ENCODE measurements around the gene MDFI. TPM values are rescaled to one million over a fixed set of nuclear protein-coding genes. Genes with fewer than 3 reads are reported as not detected.

Gene MDFI
- total RNA-seq, 1 experiment from 2014 or later = 86.2 TPM

DNA sequence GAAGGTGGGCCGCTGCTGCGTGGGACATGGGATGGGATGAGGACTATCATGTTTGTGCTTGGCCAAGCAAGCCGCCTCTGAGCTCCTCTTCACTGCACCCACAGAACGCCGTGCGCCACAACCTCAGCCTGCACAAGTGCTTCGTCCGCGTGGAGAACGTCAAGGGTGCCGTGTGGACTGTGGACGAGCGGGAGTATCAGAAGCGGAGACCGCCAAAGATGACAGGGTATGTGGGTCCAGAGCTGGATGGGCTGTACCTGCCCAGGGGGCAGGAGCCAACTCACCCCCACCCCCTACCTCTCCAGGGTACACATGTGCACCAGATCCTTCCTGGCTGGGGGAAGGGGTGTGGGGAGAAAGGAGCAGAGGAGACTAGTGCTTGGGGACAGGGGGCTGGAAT lies 43.5 kb upstream of the MDFI start (continued):
- TF ChIP-seq CBFB (CRISPR knock-in tag; IDR thresholded peaks at IDR 0.05; ENCODE audit: low read depth) (no peak), ZNF396 (CRISPR knock-in tag; IDR thresholded peaks at IDR 0.05; ENCODE audit: borderline replicate concordance) (no peak), ZNF263 (CRISPR knock-in tag; IDR thresholded peaks at IDR 0.05; ENCODE audit: low read depth) (no peak), TP53 (CRISPR knock-in tag; IDR thresholded peaks at IDR 0.05) (no peak), FOXP1 (CRISPR knock-in tag; IDR thresholded peaks at IDR 0.05; ENCODE audit: borderline replicate concordance) (no peak), ZNF121 (CRISPR knock-in tag; IDR thresholded peaks at IDR 0.05) (no peak)
- TF ChIP-seq, protein P1, sequence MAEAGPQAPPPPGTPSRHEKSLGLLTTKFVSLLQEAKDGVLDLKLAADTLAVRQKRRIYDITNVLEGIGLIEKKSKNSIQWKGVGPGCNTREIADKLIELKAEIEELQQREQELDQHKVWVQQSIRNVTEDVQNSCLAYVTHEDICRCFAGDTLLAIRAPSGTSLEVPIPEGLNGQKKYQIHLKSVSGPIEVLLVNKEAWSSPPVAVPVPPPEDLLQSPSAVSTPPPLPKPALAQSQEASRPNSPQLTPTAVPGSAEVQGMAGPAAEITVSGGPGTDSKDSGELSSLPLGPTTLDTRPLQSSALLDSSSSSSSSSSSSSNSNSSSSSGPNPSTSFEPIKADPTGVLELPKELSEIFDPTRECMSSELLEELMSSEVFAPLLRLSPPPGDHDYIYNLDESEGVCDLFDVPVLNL (CRISPR knock-in tag; IDR thresholded peaks at IDR 0.05; ENCODE audit: borderline replicate concordance, low read depth) = no peak
- TF ChIP-seq, protein P2, sequence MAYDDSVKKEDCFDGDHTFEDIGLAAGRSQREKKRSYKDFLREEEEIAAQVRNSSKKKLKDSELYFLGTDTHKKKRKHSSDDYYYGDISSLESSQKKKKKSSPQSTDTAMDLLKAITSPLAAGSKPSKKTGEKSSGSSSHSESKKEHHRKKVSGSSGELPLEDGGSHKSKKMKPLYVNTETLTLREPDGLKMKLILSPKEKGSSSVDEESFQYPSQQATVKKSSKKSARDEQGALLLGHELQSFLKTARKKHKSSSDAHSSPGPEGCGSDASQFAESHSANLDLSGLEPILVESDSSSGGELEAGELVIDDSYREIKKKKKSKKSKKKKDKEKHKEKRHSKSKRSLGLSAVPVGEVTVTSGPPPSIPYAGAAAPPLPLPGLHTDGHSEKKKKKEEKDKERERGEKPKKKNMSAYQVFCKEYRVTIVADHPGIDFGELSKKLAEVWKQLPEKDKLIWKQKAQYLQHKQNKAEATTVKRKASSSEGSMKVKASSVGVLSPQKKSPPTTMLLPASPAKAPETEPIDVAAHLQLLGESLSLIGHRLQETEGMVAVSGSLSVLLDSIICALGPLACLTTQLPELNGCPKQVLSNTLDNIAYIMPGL (CRISPR knock-in tag; IDR thresholded peaks at IDR 0.05) = no peak
- TF ChIP-seq, protein P3, sequence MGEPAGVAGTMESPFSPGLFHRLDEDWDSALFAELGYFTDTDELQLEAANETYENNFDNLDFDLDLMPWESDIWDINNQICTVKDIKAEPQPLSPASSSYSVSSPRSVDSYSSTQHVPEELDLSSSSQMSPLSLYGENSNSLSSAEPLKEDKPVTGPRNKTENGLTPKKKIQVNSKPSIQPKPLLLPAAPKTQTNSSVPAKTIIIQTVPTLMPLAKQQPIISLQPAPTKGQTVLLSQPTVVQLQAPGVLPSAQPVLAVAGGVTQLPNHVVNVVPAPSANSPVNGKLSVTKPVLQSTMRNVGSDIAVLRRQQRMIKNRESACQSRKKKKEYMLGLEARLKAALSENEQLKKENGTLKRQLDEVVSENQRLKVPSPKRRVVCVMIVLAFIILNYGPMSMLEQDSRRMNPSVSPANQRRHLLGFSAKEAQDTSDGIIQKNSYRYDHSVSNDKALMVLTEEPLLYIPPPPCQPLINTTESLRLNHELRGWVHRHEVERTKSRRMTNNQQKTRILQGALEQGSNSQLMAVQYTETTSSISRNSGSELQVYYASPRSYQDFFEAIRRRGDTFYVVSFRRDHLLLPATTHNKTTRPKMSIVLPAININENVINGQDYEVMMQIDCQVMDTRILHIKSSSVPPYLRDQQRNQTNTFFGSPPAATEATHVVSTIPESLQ (CRISPR knock-in tag; IDR thresholded peaks at IDR 0.05) = no peak

DNA sequence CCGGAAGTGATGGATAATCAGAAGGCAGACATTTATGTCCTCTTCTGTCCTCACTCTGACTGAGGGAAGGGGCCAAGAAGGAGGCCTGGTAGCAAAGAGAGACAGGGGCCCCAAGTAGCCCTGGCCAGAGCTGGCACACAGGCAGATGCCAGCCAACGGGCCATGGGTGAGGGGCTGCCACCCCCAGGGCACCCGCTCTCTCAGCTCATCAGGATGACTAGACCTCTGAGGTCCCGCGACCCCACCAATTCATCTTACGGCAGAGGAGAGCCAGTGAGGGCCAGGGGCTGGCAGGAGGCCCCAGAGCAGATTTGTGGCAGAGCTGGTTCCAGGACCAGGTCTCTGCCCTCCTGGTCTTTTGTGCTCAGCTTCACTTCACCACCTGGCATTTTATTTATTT lies 43.1 kb upstream of the MDFI start:
- Mint-ChIP-seq H3K9me3 (no peaks in the 10 kb centered on the region), H3K4me1 (peaks cover 45% of the 10 kb centered on the region), H3K4me3 (no peak overlapping the region), H3K27ac (no peak overlapping the region), H3K36me3 (no peaks in the 10 kb centered on the region; the same call in 1 of the 2 replicates), H3K27me3 (ENCODE audit: low read depth) (peaks cover 7% of the 10 kb centered on the region; the same call in 1 of the 2 replicates)
- POLR2A ChIA-PET = no interaction called here
- ATAC-seq (no peak), DNase-seq (ENCODE audit: low spot score) (no peak)
- CTCF ChIA-PET = interaction anchor here (0.6 to 2.3 kb wide), 6 partner anchors 33 to 227 kb away, joined by 3 to 7 read pairs (median 4); no protein-coding TSS in a partner anchor
- TF ChIP-seq JUN (CRISPR knock-in tag; IDR thresholded peaks at IDR 0.05) = no peak
- no peak for TF ChIP-seq OVOL2 (CRISPR knock-in tag; IDR thresholded peaks at IDR 0.05; ENCODE audit: borderline replicate concordance)
- no peak for TF ChIP-seq ELF4 (CRISPR knock-in tag; IDR thresholded peaks at IDR 0.05; ENCODE audit: low read depth)
- TF ChIP-seq, protein P4, sequence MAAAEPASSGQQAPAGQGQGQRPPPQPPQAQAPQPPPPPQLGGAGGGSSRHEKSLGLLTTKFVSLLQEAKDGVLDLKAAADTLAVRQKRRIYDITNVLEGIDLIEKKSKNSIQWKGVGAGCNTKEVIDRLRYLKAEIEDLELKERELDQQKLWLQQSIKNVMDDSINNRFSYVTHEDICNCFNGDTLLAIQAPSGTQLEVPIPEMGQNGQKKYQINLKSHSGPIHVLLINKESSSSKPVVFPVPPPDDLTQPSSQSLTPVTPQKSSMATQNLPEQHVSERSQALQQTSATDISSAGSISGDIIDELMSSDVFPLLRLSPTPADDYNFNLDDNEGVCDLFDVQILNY (CRISPR knock-in tag; IDR thresholded peaks at IDR 0.05) = no peak
- TF ChIP-seq ZNF263 (CRISPR knock-in tag; IDR thresholded peaks at IDR 0.05; ENCODE audit: low read depth) = no peak
- TF ChIP-seq, protein P5, sequence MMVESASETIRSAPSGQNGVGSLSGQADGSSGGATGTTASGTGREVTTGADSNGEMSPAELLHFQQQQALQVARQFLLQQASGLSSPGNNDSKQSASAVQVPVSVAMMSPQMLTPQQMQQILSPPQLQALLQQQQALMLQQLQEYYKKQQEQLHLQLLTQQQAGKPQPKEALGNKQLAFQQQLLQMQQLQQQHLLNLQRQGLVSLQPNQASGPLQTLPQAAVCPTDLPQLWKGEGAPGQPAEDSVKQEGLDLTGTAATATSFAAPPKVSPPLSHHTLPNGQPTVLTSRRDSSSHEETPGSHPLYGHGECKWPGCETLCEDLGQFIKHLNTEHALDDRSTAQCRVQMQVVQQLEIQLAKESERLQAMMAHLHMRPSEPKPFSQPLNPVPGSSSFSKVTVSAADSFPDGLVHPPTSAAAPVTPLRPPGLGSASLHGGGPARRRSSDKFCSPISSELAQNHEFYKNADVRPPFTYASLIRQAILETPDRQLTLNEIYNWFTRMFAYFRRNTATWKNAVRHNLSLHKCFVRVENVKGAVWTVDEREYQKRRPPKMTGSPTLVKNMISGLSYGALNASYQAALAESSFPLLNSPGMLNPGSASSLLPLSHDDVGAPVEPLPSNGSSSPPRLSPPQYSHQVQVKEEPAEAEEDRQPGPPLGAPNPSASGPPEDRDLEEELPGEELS (CRISPR knock-in tag; IDR thresholded peaks at IDR 0.05) = no peak
- TF ChIP-seq MYBL2 (CRISPR knock-in tag; IDR thresholded peaks at IDR 0.05) = no peak
- TF ChIP-seq, protein P6, sequence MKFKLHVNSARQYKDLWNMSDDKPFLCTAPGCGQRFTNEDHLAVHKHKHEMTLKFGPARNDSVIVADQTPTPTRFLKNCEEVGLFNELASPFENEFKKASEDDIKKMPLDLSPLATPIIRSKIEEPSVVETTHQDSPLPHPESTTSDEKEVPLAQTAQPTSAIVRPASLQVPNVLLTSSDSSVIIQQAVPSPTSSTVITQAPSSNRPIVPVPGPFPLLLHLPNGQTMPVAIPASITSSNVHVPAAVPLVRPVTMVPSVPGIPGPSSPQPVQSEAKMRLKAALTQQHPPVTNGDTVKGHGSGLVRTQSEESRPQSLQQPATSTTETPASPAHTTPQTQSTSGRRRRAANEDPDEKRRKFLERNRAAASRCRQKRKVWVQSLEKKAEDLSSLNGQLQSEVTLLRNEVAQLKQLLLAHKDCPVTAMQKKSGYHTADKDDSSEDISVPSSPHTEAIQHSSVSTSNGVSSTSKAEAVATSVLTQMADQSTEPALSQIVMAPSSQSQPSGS (CRISPR knock-in tag; IDR thresholded peaks at IDR 0.05; ENCODE audit: borderline replicate concordance, low read depth) = no peak
- TF ChIP-seq EMX1 (CRISPR knock-in tag; IDR thresholded peaks at IDR 0.05) = no peak
- TF ChIP-seq, protein P7, sequence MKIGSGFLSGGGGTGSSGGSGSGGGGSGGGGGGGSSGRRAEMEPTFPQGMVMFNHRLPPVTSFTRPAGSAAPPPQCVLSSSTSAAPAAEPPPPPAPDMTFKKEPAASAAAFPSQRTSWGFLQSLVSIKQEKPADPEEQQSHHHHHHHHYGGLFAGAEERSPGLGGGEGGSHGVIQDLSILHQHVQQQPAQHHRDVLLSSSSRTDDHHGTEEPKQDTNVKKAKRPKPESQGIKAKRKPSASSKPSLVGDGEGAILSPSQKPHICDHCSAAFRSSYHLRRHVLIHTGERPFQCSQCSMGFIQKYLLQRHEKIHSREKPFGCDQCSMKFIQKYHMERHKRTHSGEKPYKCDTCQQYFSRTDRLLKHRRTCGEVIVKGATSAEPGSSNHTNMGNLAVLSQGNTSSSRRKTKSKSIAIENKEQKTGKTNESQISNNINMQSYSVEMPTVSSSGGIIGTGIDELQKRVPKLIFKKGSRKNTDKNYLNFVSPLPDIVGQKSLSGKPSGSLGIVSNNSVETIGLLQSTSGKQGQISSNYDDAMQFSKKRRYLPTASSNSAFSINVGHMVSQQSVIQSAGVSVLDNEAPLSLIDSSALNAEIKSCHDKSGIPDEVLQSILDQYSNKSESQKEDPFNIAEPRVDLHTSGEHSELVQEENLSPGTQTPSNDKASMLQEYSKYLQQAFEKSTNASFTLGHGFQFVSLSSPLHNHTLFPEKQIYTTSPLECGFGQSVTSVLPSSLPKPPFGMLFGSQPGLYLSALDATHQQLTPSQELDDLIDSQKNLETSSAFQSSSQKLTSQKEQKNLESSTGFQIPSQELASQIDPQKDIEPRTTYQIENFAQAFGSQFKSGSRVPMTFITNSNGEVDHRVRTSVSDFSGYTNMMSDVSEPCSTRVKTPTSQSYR (CRISPR knock-in tag; IDR thresholded peaks at IDR 0.05) = no peak
- TF ChIP-seq, protein P8, sequence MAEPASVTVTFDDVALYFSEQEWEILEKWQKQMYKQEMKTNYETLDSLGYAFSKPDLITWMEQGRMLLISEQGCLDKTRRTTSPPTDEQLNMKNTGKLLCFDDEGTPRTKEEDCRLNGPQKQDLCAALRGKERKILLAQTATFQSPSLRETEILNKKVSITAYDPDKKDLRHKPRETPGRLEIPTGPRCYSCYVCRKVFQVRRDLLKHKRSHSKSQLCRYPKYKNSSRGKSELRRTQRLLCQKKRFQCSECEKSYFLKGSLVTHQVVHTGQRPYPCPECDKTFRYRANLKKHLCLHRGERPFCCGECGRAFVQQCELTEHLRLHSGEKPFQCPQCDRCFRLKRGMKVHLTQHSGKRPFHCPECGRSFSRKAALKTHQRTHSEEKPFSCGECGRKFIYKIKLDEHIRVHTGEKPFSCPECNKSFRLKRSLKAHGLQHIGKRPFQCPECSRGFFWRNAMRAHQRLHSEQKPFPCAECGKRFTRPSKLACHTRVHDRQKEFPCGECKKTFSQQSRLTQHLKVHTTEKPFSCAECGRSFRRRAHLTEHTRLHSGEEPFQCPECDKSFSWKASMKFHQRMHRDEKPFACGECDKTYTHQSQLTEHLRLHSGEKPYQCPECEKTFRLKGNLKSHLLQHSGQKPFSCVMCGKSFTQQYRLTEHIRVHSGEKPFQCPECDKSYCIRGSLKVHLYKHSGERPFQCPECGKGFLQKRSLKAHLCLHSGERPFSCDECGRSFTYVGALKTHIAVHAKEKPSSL (CRISPR knock-in tag; conservative IDR thresholded peaks at IDR 0.05) = no peak
- TF ChIP-seq TCF7 (CRISPR knock-in tag; IDR thresholded peaks at IDR 0.05; ENCODE audit: low read depth) = no peak
- TF ChIP-seq ZNF396 (CRISPR knock-in tag; IDR thresholded peaks at IDR 0.05; ENCODE audit: borderline replicate concordance) = no peak
- no peak for TF ChIP-seq TEAD4 (CRISPR knock-in tag; IDR thresholded peaks at IDR 0.05)
- no peak for TF ChIP-seq JAZF1 (CRISPR knock-in tag; IDR thresholded peaks at IDR 0.05)
